Thyroid gland (tissue), 4 donors: ENCODE measurements around the gene C6orf52. TPM values are rescaled to one million over a fixed set of nuclear protein-coding genes. Genes with fewer than 3 reads are reported as not detected.
"Not testable (repeated sequence)": the region's sequence is repeated elsewhere in the genome, so short reads cannot be mapped to it uniquely, and the experiment has no call there.

Source experiments
- DNase-seq, 2 donors: peaks; one replicate each; pipeline ENCODE4 v3.0.0-alpha.2; 2019
- H3K27ac ChIP-seq, 3 donors: fragments of 200-600 bp; sonication (generic); 1 replicate in 2 of 3; 2 replicates in 1 of 3; pipeline ENCODE4 v1.5.1; 2016 to 2019; ENCODE audit warnings: mild to moderate bottlenecking in 1 of 3, moderate library complexity in 1 of 3
- H3K27me3 ChIP-seq: fragments of 200-600 bp; sonication (generic); one replicate; pipeline ENCODE4 v1.5.1; 2019
- H3K36me3 ChIP-seq, 2 donors: fragments of 200-600 bp; sonication (generic); one replicate each; pipeline ENCODE4 v1.5.1; 2016 to 2019
- H3K4me1 ChIP-seq, 2 donors: fragments of 200-600 bp; sonication (generic); one replicate each; pipeline ENCODE4 v1.5.1; 2017 to 2019
- H3K4me3 ChIP-seq, 3 donors: fragments of 200-600 bp; sonication (generic); replicated peaks in 1 of 3; 1 replicate in 2 of 3; 2 replicates in 1 of 3; pipeline ENCODE4 v1.5.1; 2016; ENCODE audit warnings: mild to moderate bottlenecking in 1 of 3
- H3K9me3 ChIP-seq: fragments of 200-600 bp; sonication (generic); one replicate; pipeline ENCODE4 v1.5.1; 2017
- POLR2A ChIP-seq, 2 donors: fragments of 450-650 bp; IDR thresholded peaks; one replicate each; pipeline ENCODE4 v1.6.1; 2017; ENCODE audit warnings: antibody characterized with exemption in 2 of 2, mild to moderate bottlenecking in 2 of 2, moderate library complexity in 1 of 2
- WGBS, 2 donors: methylation state at CpG; one replicate each; pipeline ENCODE4 v1.1.5; 2017; 5-methylcytosine and 5-hydroxymethylcytosine counted together
- intact Hi-C: fragments of 100-400 bp; cut with DNase I; formaldehyde crosslinking; loops from one replicate; pipeline ENCODE4 v1.15.1; 2023
- total RNA-seq, 4 donors: library from RNA; depleted of rRNA; stranded (reverse); fragments of >200 nt; gene quantifications; one replicate each; pipeline ENCODE4 v1.2.3, GENCODE V29; 2016
- TF ChIP-seq, protein P1 (sequence below), 6 experiments: fragments of 200-600 bp in 3 of 6; fragments of 450-650 bp in 3 of 6; sonication (generic) in 3 of 6; IDR thresholded peaks; one replicate each; pipeline ENCODE4 v1.5.1; 2016 to 2019; ENCODE audit warnings: antibody characterized with exemption in 6 of 6, mild to moderate bottlenecking in 2 of 6, inconsistent platforms in 1 of 6, moderate library complexity in 1 of 6

The C6orf52 gene
- not detected for total RNA-seq

- peak within 1 kb of the TSS; percentile 50 to 91 (median 61) for H3K4me3 ChIP-seq
- DNase-seq = peak; percentile 92 to 94
- peak within 1 kb of the TSS; percentile 90 to 97 (median 96) for H3K27ac ChIP-seq
- TF ChIP-seq POLR2A (IDR thresholded peaks at IDR 0.05) = peak in 1 of 2 donors; percentile 87
- TF ChIP-seq, protein P1, sequence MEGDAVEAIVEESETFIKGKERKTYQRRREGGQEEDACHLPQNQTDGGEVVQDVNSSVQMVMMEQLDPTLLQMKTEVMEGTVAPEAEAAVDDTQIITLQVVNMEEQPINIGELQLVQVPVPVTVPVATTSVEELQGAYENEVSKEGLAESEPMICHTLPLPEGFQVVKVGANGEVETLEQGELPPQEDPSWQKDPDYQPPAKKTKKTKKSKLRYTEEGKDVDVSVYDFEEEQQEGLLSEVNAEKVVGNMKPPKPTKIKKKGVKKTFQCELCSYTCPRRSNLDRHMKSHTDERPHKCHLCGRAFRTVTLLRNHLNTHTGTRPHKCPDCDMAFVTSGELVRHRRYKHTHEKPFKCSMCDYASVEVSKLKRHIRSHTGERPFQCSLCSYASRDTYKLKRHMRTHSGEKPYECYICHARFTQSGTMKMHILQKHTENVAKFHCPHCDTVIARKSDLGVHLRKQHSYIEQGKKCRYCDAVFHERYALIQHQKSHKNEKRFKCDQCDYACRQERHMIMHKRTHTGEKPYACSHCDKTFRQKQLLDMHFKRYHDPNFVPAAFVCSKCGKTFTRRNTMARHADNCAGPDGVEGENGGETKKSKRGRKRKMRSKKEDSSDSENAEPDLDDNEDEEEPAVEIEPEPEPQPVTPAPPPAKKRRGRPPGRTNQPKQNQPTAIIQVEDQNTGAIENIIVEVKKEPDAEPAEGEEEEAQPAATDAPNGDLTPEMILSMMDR (IDR thresholded peaks at IDR 0.05) = no peak
- 0 to 1% methylated on average over 53 of the region's 53 CpGs for WGBS, 2 donors
- no peaks in the 10 kb centered on the region for H3K9me3 ChIP-seq
- peaks cover 19 to 23% of the 10 kb centered on the region in 2 donors for H3K4me1 ChIP-seq
- intact Hi-C loops = loop anchor here (10.0 kb wide), 2 partner anchors 50 to 180 kb away; partner anchors contain the start of gene TMEM14B
- H3K36me3 ChIP-seq = peaks cover 6 to 12% of the 10 kb centered on the region in 2 donors
- H3K27me3 ChIP-seq = no peaks in the 10 kb centered on the region
Observed at GRCh38 chr6:10694302-10695085, at the start of gene C6orf52, which contains the start of gene PAK1IP1. Gene C6orf52 (minus strand): TSS chr6:10694616. CDS start chr6:10687550, 7,066 bp downstream. Gene PAK1IP1 (plus strand): TSS chr6:10694972. CDS start chr6:10694986, 14 bp downstream.

DNA sequence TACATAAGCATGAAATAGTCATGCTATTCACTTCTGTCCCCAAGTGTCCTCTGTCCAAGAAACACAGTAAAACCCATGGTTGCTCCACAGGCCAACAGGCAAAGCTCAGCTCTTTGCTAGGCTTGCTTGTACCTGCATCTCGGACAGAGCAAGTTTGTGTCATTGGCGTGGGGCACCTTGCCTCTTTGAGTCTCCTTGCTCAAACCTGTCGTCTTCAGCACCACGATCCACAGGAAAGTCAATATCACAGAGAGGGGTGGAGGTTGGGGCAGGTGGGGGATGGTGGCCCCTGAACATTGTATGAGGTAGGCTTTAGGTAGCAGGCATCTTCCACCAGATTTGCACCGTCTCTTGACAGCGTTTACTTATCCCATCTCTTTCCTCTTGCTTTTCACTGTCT lies 49.1 kb upstream of the C6orf52 start:
- intact Hi-C loops = loop anchor here (10.0 kb wide), 1 partner anchor 49 kb away; the partner anchor contains the start of genes C6orf52 and PAK1IP1
- WGBS, 2 donors = 82 to 84% methylated on average over 6 of the region's 6 CpGs

GRCh38 chr6:10742251-10742650 lies 47.8 kb upstream of the C6orf52 start:
- no peak overlapping the region for H3K4me3 ChIP-seq
- H3K27me3 ChIP-seq = no peaks in the 10 kb centered on the region
- TF ChIP-seq, protein P1 (IDR thresholded peaks at IDR 0.05) = no peak
- TF ChIP-seq POLR2A (IDR thresholded peaks at IDR 0.05) = no peak
- 90 to 95% methylated on average over 9 to 12 of the region's 12 CpGs for WGBS, 2 donors
- H3K4me1 ChIP-seq = peaks cover 0 to 4% of the 10 kb centered on the region in 2 donors
- intact Hi-C loops = loop anchor here (10.0 kb wide), 1 partner anchor 47 kb away; the partner anchor contains the start of genes C6orf52 and PAK1IP1
- no peak overlapping the region for H3K27ac ChIP-seq
- H3K36me3 ChIP-seq = no peaks in the 10 kb centered on the region
- no peak for DNase-seq
- no peaks in the 10 kb centered on the region for H3K9me3 ChIP-seq

More for the DNA sequence above, 49.1 kb upstream of the C6orf52 start:
- no peak for DNase-seq
- Histone ChIP-seq H3K9me3 (no peaks in the 10 kb centered on the region), H3K27me3 (no peaks in the 10 kb centered on the region), H3K36me3 (no peaks in the 10 kb centered on the region), H3K4me3 (no peak overlapping the region), H3K27ac (no peak overlapping the region), H3K4me1 (peaks cover 3 to 7% of the 10 kb centered on the region in 2 donors)
- TF ChIP-seq, protein P1 (IDR thresholded peaks at IDR 0.05) = no peak
- TF ChIP-seq POLR2A (IDR thresholded peaks at IDR 0.05) = no peak

DNA sequence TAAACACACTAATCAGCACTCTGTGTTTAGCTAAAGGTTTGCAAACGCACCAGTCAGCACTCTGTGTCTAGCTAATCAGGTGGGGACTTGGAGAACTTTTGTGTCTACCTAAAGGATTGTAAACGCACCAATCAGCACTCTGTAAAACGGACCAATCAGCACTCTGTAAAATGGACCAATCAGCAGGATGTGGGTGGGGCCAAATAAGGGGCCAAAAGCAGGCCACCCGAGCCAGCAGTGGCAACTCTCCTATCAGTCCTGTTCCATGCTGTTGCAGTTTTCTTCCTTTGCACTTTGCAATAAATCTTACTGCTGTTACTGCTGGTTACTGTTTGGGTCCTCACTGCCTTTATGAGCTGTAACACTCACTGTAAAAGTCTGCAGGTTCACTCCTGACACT lies 47.2 kb upstream of the C6orf52 start:
- H3K4me1 ChIP-seq, DNase-seq, H3K36me3 ChIP-seq, H3K9me3 ChIP-seq, H3K27ac ChIP-seq, H3K27me3 ChIP-seq, H3K4me3 ChIP-seq: not testable (repeated sequence)
- whole genome bisulfite sequencing, 2 donors = 95 to 97% methylated on average over 4 of the region's 4 CpGs
- intact Hi-C loops = loop anchor here (10.0 kb wide), 1 partner anchor 47 kb away; the partner anchor contains the start of genes C6orf52 and PAK1IP1

DNA sequence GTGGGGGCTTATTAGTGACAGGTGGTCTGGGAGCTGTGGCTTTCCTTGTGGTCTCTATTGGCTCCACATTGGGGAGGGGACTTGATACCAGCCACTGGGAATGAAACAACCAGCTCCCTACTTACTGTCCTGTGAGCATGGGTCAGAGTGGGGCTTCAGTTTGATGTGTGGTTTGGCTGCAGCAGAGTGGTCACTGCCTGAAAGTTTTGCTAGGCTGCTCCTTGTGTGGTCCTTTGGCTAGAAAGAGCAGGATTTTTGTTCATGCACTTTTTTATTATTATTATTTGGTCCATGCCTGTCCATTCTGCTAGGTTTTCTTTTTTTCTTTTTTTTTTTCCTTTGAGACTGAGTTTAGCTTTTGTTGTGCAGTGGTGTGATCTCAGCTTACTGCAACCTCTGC lies 45.6 kb upstream of the C6orf52 start:
- TF ChIP-seq, protein P1 (IDR thresholded peaks at IDR 0.05) = no peak
- no peak for TF ChIP-seq POLR2A (IDR thresholded peaks at IDR 0.05)
- no peak overlapping the region for H3K27ac ChIP-seq
- no peak for DNase-seq
- H3K27me3 ChIP-seq = no peaks in the 10 kb centered on the region
- no peaks in the 10 kb centered on the region for H3K4me1 ChIP-seq
- no peaks in the 10 kb centered on the region for H3K9me3 ChIP-seq
- H3K4me3 ChIP-seq = no peak overlapping the region
- intact Hi-C loops = loop anchor here (10.0 kb wide), 1 partner anchor 45 kb away; the partner anchor contains the start of genes C6orf52 and PAK1IP1
- H3K36me3 ChIP-seq = no peaks in the 10 kb centered on the region
